ENCODE results near the gene SLC2A13. TPM values are rescaled to one million over a fixed set of nuclear protein-coding genes. Genes with fewer than 3 reads are reported as not detected.
A peak's percentile ranks its signal among the peaks of the same experiment; 100 is the strongest.

SLC2A13 gene
- total RNA-seq, 1 donor from 2014 or later: 3.9 TPM

DNA sequence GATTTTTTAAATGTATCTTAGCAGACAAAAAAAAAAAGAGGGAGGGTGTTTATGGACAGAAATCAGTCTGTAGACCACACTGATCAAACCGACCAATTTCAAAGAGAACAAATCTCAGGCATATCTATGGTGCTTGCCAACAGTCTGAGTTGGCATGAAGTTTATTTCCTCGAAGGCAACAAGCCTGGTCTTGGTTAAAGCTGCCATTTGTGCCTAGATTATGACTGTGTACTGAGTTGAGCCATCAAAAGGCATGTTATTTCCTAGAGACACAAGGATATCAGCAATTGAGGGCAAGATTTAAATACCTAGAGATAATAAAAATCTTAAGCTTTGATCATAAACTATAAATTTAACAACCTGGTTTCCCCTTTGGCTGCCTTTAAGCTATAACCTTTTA lies 119.2 kb downstream of the SLC2A13 start:
- no peak overlapping the region for H3K4me3 ChIP-seq (ENCODE audit: low read depth, low read length)
- TF ChIP-seq, protein P1, sequence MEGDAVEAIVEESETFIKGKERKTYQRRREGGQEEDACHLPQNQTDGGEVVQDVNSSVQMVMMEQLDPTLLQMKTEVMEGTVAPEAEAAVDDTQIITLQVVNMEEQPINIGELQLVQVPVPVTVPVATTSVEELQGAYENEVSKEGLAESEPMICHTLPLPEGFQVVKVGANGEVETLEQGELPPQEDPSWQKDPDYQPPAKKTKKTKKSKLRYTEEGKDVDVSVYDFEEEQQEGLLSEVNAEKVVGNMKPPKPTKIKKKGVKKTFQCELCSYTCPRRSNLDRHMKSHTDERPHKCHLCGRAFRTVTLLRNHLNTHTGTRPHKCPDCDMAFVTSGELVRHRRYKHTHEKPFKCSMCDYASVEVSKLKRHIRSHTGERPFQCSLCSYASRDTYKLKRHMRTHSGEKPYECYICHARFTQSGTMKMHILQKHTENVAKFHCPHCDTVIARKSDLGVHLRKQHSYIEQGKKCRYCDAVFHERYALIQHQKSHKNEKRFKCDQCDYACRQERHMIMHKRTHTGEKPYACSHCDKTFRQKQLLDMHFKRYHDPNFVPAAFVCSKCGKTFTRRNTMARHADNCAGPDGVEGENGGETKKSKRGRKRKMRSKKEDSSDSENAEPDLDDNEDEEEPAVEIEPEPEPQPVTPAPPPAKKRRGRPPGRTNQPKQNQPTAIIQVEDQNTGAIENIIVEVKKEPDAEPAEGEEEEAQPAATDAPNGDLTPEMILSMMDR (IDR thresholded peaks at IDR 0.05; ENCODE audit: insufficient read depth, low read length, severe bottlenecking): no peak
- H3K36me3 ChIP-seq (ENCODE audit: control insufficient read depth, insufficient read depth, low read length): no peaks in the 10 kb centered on the region
- peak; percentile 86 for DNase-seq (ENCODE audit: low read depth)
- H3K27me3 ChIP-seq (ENCODE audit: control insufficient read depth, insufficient read depth, low read length): no peaks in the 10 kb centered on the region
- FAIRE-seq: no peak

DNA sequence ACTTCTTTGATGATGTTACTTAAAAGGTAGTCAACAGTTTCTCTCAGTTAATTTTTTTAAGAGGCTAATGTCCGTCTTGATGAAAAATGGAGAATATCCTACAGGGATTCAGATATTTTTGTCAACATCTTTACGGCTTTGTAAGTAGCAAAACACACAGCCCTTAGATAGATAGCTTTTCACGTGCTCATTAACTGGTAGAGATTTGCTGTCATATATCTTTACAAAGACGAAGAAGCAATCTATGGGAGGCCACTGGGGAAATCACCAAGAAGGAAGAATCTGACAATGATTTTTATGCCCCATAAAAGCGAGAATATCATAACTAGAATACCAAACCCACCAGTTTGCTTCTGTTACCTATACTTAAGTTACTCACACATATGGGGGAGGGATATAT lies 121.2 kb downstream of the SLC2A13 start:
- DNase-seq (ENCODE audit: low read depth) (no peak), FAIRE-seq (no peak)

DNA sequence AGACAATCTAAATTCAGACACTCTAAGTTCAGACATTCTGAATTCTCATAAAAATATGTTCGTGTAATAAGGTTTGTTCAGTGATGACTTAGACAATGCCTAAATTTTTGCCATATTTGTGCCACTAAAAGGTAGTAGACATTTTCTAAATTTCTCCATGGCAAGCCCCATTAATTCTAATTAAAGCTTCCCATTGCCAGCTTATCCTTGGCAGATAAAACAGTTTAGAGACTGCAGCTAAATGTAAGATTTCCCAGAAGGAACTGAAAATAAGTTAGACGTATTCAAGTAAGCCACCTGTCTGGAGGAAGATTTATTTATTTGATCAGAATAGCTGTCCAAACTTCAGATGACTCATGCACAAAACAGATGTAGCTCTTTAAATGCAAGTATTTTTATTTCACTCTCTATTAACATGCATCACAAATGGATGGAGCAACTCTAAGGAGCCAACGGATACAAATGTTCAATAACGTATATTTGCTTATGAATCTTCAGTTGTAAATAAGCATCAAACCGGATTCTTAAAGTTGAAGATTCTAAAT lies 130.4 kb downstream of the SLC2A13 start:
- DNase-seq (ENCODE audit: low read depth): no peak
- no peak for FAIRE-seq
- TF ChIP-seq, protein P1 (IDR thresholded peaks at IDR 0.05; ENCODE audit: insufficient read depth, low read length, severe bottlenecking): no peak

More for the DNA sequence above, 121.2 kb downstream of the SLC2A13 start:
- Histone ChIP-seq H3K27me3 (ENCODE audit: control insufficient read depth, insufficient read depth, low read length) (no peaks in the 10 kb centered on the region), H3K4me3 (ENCODE audit: low read depth, low read length) (no peak overlapping the region), H3K36me3 (ENCODE audit: control insufficient read depth, insufficient read depth, low read length) (no peaks in the 10 kb centered on the region)
- TF ChIP-seq, protein P1 (IDR thresholded peaks at IDR 0.05; ENCODE audit: insufficient read depth, low read length, severe bottlenecking): no peak

DNA sequence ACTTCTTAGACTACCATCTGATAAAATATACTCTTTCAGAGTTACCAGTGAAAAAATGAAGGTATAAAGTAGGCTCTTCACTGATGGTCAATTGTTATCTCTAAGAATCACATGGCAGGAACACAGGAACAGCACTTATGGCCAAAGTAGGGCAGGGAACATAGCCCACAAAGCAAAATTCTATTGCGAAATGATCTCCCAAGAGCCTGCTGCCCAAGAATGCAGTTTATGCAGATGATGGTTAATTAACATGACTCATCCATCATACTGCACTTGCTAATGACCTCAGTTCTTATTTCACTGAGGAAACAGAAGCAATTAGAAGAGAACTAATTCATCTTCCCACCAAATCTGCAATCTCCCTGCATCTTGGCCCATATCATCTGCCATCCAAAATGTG lies 133.8 kb downstream of the SLC2A13 start:
- TF ChIP-seq, protein P1 (IDR thresholded peaks at IDR 0.05; ENCODE audit: insufficient read depth, low read length, severe bottlenecking): no peak
- FAIRE-seq (no peak), DNase-seq (ENCODE audit: low read depth) (no peak)
- Histone ChIP-seq H3K4me3 (ENCODE audit: low read depth, low read length) (no peak overlapping the region), H3K27me3 (ENCODE audit: control insufficient read depth, insufficient read depth, low read length) (no peaks in the 10 kb centered on the region), H3K36me3 (ENCODE audit: control insufficient read depth, insufficient read depth, low read length) (no peaks in the 10 kb centered on the region)

More for the DNA sequence above, 130.4 kb downstream of the SLC2A13 start:
- no peaks in the 10 kb centered on the region for H3K36me3 ChIP-seq (ENCODE audit: control insufficient read depth, insufficient read depth, low read length)
- H3K27me3 ChIP-seq (ENCODE audit: control insufficient read depth, insufficient read depth, low read length): no peaks in the 10 kb centered on the region
- H3K4me3 ChIP-seq (ENCODE audit: low read depth, low read length): no peak overlapping the region

DNA sequence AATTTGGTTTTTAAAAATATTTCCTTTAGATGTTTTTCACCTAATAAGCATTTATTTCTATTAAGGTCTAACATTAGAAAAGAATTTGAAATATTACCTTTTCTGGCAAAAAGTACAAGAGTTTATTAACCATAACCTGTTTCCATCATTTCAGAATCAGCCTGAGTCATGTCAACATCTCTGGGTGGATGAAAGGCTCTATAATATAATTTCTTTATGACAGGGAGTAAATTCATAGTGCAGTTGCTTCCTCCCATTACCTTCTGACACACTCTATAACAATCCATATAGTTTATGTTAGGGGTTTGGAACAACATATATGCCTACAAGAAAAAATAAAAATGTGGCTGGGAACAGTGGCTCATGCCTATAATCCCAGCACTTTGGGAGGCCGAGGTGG lies 134.5 kb downstream of the SLC2A13 start:
- H3K4me3 ChIP-seq (ENCODE audit: low read depth, low read length): no peak overlapping the region
- no peaks in the 10 kb centered on the region for H3K36me3 ChIP-seq (ENCODE audit: control insufficient read depth, insufficient read depth, low read length)
- TF ChIP-seq, protein P1 (IDR thresholded peaks at IDR 0.05; ENCODE audit: insufficient read depth, low read length, severe bottlenecking): no peak
- FAIRE-seq (no peak), DNase-seq (ENCODE audit: low read depth) (no peak)
- H3K27me3 ChIP-seq (ENCODE audit: control insufficient read depth, insufficient read depth, low read length): no peaks in the 10 kb centered on the region

DNA sequence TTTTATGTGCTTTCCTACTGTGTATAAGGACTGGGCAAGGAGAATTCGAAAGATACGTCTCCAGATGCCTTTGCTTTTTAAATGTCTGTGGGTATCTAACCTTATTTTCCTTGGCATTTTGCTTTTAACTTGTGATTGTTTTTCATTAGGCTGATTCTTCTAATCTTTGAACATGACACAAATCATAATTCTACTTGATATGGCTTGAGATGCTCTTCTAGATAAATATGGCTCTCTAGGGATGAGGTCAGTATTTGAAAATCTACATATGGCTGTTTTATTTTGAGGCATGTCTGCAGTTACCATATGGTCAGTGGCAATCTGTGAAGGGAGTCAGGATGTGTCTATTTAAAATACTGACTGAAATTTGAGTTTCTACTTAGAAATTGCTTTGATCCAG lies 139.2 kb downstream of the SLC2A13 start:
- H3K27me3 ChIP-seq (ENCODE audit: control insufficient read depth, insufficient read depth, low read length): no peaks in the 10 kb centered on the region
- H3K4me3 ChIP-seq (ENCODE audit: low read depth, low read length): no peak overlapping the region
- no peaks in the 10 kb centered on the region for H3K36me3 ChIP-seq (ENCODE audit: control insufficient read depth, insufficient read depth, low read length)
- DNase-seq (ENCODE audit: low read depth): no peak
- TF ChIP-seq, protein P1 (IDR thresholded peaks at IDR 0.05; ENCODE audit: insufficient read depth, low read length, severe bottlenecking): no peak
- FAIRE-seq: no peak
